NCI-H2029 treated with DMSO at 0.1 percent for 48 hours (cell line): ENCODE measurements around the gene NR2F6.
"Not testable (repeated sequence)": the region's sequence is repeated elsewhere in the genome, so short reads cannot be mapped to it uniquely, and the experiment has no call there.

ENCODE experiments used
- DNase-seq: peaks from one replicate; lab custom pipeline; 2025; lab: John Stamatoyannopoulos, UW

The NR2F6 gene

GRCh38 chr19:17210296-17210695 lies 35.4 kb downstream of the NR2F6 start:
- no peak for DNase-seq

GRCh38 chr19:17209126-17210036 lies 36.3 kb downstream of the NR2F6 start:
- DNase-seq = no peak

DNA sequence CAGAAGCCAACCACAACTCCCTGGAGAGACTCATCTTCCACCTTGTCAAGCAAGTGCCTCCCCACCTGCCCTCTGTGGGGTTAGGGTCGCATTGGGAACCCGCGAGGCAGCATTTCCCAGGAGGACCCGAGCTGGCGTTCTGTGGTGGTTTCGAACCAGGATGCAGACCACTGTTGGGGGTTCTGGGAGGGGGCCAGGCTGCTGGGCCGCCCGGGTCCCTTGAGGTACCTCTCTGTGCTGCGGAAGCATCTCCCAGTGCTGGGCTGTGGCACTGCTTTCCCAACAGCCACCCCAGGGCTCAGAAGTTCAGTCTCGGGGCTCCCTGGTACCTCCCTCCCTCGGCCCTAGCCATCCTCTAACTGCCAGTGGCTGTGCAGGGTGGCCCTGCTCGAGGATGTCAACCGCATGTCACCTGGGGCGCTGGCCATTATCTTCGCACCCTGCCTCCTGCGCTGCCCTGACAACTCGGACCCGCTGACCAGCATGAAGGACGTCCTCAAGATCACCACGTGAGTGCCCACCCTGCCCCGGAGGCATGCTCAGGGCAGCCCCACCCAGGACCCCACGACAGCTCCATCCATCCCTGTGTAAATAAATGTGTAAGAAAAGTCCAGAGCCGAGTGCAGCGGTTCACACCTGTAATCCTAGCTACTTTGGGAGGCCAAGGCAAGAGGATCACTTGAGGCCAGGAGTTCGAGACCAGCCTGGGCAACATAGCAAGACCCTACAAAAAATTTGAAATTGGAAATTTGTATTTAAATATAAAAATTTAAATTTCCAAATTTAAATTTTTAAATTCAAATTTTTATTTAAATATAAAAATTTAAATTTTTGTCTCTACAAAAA lies 38.8 kb downstream of the NR2F6 start:
- no peak for DNase-seq

DNA sequence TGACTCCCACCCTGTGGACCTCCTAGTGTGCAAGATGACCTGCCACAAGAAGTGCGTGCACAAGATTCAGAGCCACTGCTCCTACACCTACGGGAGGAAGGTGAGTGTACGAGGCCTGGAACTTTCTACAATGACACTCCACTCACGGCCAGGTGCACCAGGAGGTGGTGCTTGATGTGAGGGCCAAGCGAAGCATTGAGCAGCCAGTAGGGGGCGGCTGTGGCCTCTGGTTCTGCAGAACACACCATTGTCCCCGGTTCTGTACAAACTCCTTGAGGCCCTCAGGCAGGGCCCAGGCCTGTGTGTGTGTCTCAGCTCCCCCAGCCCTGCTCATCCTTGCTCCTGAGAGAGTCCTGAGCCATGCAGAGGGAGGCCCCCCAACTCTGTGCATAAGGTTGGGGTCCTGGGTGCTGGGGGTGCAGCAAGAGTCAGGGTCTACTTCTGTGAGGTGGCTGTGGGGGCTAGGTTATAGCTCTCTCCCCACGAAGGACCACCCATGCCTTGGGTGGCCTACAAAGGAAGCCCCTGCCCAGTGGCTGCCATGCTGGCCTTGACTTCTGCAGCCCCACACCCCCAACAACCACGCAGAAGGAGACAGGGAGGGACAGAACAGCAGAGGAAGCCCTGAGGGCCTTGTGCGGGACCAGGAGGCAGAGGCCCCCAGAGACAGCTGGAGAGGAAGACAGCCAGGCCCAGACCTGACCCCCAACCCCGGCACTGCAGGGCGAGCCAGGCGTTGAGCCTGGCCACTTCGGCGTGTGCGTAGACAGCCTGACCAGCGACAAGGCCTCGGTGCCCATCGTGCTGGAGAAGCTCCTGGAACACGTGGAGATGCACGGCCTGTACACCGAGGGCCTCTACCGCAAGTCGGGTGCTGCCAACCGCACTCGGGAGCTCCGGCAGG lies 40.2 kb downstream of the NR2F6 start:
- peak; percentile 9 for DNase-seq

DNA sequence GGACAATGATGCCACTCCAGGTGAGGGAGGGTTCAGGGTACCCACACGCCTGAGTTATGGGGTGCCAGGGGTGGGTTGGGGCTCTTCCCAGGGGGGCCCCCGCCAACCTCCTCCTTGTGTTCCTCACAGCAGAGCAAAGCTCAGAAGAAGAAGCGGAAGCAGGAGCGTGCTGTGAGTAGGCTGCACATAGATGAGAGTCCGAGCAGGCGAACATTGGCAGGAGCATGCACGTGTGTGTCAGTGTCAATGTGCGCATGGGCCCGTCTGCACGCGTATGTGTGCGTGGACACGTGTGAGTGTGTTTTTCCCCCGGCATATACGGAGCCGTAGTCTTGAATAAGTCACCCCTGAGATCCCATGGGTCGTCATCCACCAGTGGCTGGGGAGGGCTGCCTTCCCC lies 43.0 kb downstream of the NR2F6 start:
- no peak for DNase-seq

DNA sequence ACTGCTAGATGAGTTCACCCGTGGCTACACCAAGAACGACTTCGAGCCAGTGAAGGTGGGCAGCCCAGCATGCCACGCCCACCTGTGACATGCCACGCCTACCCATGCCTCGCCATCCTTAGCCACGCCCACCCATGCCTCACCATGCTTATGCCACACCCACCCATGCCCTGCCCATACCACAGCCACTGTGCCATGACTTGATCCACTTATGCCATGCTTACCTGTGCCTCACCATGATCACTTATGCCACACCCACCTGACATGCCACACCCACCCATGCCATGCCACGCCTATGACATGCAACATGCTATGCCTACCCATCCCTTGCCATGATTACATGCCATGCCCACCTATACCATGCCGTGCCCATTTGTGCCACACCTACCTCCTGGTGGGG lies 43.5 kb downstream of the NR2F6 start:
- DNase-seq = no peak

- no peak for DNase-seq
These were observed 45.2 kb downstream of the NR2F6 start for GRCh38 chr19:17200408-17201079.

DNA sequence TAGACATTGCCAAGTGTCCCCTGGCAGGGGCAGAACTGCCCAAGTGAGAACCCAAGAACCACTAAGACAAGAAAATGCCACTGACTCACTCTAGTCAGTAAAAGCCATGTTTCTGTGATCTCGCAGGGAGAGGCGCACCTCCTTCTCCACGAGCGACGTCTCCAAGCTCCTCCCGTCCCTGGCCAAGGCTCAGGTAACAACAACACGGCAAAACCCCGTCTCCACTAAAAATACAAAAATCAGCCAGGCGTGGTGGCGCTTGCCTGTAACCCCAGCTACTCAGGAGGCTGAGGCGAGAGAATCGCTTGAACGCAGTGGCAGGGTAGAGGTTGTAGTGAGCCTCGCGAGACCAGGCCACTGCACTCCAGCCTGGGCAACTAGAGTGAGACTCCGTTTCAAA lies 48.1 kb downstream of the NR2F6 start:
- DNase-seq = no peak

- DNase-seq = no peak
These were observed 49.1 kb downstream of the NR2F6 start for GRCh38 chr19:17196610-17197009.

- no peak for DNase-seq
These were observed 50.6 kb downstream of the NR2F6 start for GRCh38 chr19:17195106-17195505.

GRCh38 chr19:17194608-17195007 lies 51.1 kb downstream of the NR2F6 start:
- no peak for DNase-seq

GRCh38 chr19:17192751-17193150 lies 53.0 kb downstream of the NR2F6 start:
- DNase-seq = no peak

GRCh38 chr19:17191736-17192135 lies 54.0 kb downstream of the NR2F6 start:
- DNase-seq = not testable (repeated sequence)

DNA sequence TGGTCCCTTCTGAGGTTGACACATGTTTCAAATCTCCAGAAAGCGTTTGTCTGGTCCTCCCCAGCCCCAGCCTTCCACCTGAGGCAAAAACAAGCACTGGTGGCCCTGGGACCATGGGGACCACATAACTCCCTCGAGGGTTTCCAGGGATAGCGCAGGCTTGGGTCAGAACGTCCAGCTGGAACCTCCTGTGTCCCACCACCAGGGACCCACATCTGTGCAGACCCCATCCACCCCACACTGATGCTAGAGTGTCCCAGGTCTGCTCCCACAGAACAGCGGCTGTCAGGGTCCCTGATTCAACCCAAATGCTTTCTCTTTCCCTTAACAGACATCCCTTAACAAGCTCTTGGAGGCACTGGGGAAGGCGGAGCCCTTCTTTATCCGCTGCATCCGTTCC lies 60.1 kb downstream of the NR2F6 start:
- DNase-seq = no peak

DNA sequence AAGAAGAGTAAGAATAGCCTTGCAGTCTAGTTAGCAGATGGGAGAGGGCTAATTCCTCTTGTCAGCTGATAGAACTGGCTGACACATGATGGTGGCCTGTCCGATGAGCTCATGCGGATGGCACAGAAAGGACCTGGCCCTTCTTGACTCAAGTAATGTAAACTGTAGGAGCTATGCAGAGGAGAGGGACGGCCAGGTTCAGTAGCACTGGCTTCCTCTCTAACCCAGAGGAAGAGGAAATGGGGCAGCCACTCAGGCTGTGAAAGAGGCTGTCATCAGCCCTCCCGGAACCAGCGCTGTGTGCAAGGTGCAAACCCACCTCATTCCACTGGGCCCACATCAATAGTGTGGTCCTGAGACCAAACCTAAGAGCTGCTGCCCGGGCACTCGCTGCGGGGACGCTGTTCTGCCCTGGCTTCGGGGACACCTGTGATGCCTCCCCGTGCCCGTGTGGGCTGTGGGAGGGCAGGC lies 61.3 kb downstream of the NR2F6 start:
- DNase-seq = no peak

DNA sequence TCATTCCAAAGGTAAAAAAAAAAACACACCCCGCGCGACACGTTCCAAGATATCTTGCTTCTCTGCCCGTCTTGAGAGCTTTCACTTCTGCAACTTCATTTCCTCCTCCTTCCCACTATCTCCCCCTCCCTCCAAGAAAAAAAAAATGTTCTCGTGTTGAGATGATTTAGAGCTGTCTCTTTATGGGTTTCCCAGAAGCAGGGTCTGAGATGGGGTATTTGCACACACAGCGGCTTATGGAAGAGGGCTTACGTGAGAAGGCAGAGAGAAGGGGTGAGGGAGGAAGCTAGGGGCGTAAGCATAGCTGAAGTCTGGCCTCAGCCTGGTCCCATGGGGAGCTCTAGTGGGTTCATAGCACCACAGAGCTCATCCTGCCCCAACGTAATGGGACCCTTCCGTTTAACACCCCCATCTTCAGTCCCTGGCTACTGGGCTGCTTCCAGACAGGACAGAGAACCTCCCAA lies 61.8 kb downstream of the NR2F6 start:
- DNase-seq = no peak

GRCh38 chr19:17183271-17183761 lies 62.4 kb downstream of the NR2F6 start:
- DNase-seq = no peak
